Measurements from ENCODE around the gene RRAD.

GRCh38 chr16:66928702-66929388 is 3.5 kb upstream of the RRAD start:
- TF ChIP-seq ZNF274 (IDR thresholded peaks at IDR 0.05; ENCODE audit: low read depth, low read length) (no peak), YY1 (IDR thresholded peaks at IDR 0.05; ENCODE audit: insufficient read depth, insufficient read length) (no peak), SUZ12 (IDR thresholded peaks at IDR 0.05; ENCODE audit: extremely low read depth, insufficient read depth, insufficient read length) (no peak)
